Measurements from ENCODE around the gene ADRM1.

The ADRM1 gene

GRCh38 chr20:62326959-62327725 lies 24.3 kb downstream of the ADRM1 start:
- DNase-seq: no peak

GRCh38 chr20:62327726-62328495 lies 25.1 kb downstream of the ADRM1 start:
- no peak for DNase-seq

GRCh38 chr20:62328684-62329388 lies 26.0 kb downstream of the ADRM1 start:
- no peak for DNase-seq

GRCh38 chr20:62329389-62330377 lies 26.9 kb downstream of the ADRM1 start:
- DNase-seq: no peak

- DNase-seq: no peak
Observed at GRCh38 chr20:62330576-62331317, 27.9 kb downstream of the ADRM1 start.

GRCh38 chr20:62331347-62331746 lies 28.6 kb downstream of the ADRM1 start:
- no peak for DNase-seq

- DNase-seq: no peak
Observed at GRCh38 chr20:62332421-62332820, 29.6 kb downstream of the ADRM1 start.

GRCh38 chr20:62332989-62333819 lies 30.4 kb downstream of the ADRM1 start:
- DNase-seq: no peak

- DNase-seq: no peak
Observed at GRCh38 chr20:62333820-62334595, 31.2 kb downstream of the ADRM1 start.

GRCh38 chr20:62334881-62335280 lies 32.1 kb downstream of the ADRM1 start:
- no peak for DNase-seq

- no peak for DNase-seq
Observed at GRCh38 chr20:62335532-62335931, 32.7 kb downstream of the ADRM1 start.

- DNase-seq: no peak
Observed at GRCh38 chr20:62336329-62336728, 33.5 kb downstream of the ADRM1 start.

GRCh38 chr20:62336775-62337557 lies 34.2 kb downstream of the ADRM1 start:
- DNase-seq: no peak

- DNase-seq: no peak
Observed at GRCh38 chr20:62337558-62338293, 34.9 kb downstream of the ADRM1 start.

GRCh38 chr20:62338294-62338620 lies 35.5 kb downstream of the ADRM1 start:
- DNase-seq: no peak

GRCh38 chr20:62339647-62340062 lies 36.9 kb downstream of the ADRM1 start:
- DNase-seq: no peak

GRCh38 chr20:62342910-62343309 lies 40.1 kb downstream of the ADRM1 start:
- no peak for DNase-seq

- DNase-seq: no peak
Observed at GRCh38 chr20:62344092-62344491, 41.3 kb downstream of the ADRM1 start.
